Parathyroid adenoma (tissue), 2 donors: ENCODE measurements around the gene MRM1.

Experiments used
- H2AFZ ChIP-seq: fragments of 300-600 bp; sonication (generic); one replicate; pipeline ENCODE4 v1.7.0; 2017; ENCODE audit warnings: antibody characterized with exemption, mild to moderate bottlenecking
- H3K27ac ChIP-seq: fragments of 300-600 bp; sonication (generic); one replicate; pipeline ENCODE4 v1.7.0; 2017
- H3K27me3 ChIP-seq: fragments of 300-600 bp; sonication (generic); one replicate; pipeline ENCODE4 v1.7.0; 2017; ENCODE audit warnings: low read length; ENCODE audit not compliant: control insufficient read depth, insufficient read depth
- H3K36me3 ChIP-seq: fragments of 300-600 bp; sonication (generic); one replicate; pipeline ENCODE4 v1.7.0; 2017; ENCODE audit warnings: low read length; ENCODE audit not compliant: control insufficient read depth, insufficient read depth
- H3K4me1 ChIP-seq: fragments of 300-600 bp; sonication (generic); one replicate; pipeline ENCODE4 v1.7.0; 2017; ENCODE audit warnings: control low read depth
- H3K4me2 ChIP-seq: fragments of 300-600 bp; sonication (generic); one replicate; pipeline ENCODE4 v1.7.0; 2017; ENCODE audit warnings: low read length
- H3K4me3 ChIP-seq: fragments of 300-600 bp; sonication (generic); one replicate; pipeline ENCODE4 v1.7.0; 2017; ENCODE audit warnings: low read depth, low read length
- H3K79me2 ChIP-seq: fragments of 300-600 bp; sonication (generic); one replicate; pipeline ENCODE4 v1.7.0; 2017; ENCODE audit warnings: control low read depth
- H3K9ac ChIP-seq: fragments of 300-600 bp; sonication (generic); one replicate; pipeline ENCODE4 v1.7.0; 2017; ENCODE audit warnings: mild to moderate bottlenecking
- H3K9me3 ChIP-seq: fragments of 300-600 bp; sonication (generic); one replicate; pipeline ENCODE4 v1.7.0; 2017; ENCODE audit warnings: low read length; ENCODE audit not compliant: control insufficient read depth
- TF ChIP-seq, protein P1 (sequence below): fragments of 300-600 bp; sonication (generic); IDR thresholded peaks from one replicate; pipeline ENCODE4 v1.7.0; 2017; ENCODE audit warnings: antibody characterized with exemption, mild to moderate bottlenecking
- donor health status: primary hyperparathyroidism.

MRM1 gene

DNA sequence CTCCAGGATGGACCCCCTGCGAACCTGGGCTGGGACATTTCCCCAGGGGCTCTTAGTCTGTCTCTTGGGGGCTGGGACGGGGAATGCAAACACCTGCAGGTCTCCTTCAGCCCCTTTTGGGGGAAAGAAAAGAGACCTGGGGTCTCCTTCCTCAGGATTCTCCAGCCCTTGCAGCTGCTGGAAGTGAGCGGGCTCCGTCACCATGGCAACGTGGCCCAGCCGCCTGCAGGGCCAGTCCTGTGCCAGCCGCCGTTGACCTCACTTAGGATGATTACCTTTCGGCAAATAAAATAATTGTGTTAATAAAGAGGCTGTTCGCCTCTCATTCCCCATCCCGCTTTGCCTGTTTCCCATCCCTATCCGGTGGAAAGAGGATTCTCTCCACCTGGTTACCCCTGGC is 25.7 kb downstream of the MRM1 start:
- no peaks in the 10 kb centered on the region for H3K79me2 ChIP-seq
- no peak overlapping the region for H2AFZ ChIP-seq
- no peak overlapping the region for H3K9ac ChIP-seq
- TF ChIP-seq, protein P1, sequence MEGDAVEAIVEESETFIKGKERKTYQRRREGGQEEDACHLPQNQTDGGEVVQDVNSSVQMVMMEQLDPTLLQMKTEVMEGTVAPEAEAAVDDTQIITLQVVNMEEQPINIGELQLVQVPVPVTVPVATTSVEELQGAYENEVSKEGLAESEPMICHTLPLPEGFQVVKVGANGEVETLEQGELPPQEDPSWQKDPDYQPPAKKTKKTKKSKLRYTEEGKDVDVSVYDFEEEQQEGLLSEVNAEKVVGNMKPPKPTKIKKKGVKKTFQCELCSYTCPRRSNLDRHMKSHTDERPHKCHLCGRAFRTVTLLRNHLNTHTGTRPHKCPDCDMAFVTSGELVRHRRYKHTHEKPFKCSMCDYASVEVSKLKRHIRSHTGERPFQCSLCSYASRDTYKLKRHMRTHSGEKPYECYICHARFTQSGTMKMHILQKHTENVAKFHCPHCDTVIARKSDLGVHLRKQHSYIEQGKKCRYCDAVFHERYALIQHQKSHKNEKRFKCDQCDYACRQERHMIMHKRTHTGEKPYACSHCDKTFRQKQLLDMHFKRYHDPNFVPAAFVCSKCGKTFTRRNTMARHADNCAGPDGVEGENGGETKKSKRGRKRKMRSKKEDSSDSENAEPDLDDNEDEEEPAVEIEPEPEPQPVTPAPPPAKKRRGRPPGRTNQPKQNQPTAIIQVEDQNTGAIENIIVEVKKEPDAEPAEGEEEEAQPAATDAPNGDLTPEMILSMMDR, result no peak
- H3K4me2 ChIP-seq, result no peak overlapping the region
- no peaks in the 10 kb centered on the region for H3K36me3 ChIP-seq
- H3K4me1 ChIP-seq, result no peaks in the 10 kb centered on the region
- no peak overlapping the region for H3K4me3 ChIP-seq
- H3K27me3 ChIP-seq, result no peaks in the 10 kb centered on the region
- no peak overlapping the region for H3K27ac ChIP-seq
- no peaks in the 10 kb centered on the region for H3K9me3 ChIP-seq

DNA sequence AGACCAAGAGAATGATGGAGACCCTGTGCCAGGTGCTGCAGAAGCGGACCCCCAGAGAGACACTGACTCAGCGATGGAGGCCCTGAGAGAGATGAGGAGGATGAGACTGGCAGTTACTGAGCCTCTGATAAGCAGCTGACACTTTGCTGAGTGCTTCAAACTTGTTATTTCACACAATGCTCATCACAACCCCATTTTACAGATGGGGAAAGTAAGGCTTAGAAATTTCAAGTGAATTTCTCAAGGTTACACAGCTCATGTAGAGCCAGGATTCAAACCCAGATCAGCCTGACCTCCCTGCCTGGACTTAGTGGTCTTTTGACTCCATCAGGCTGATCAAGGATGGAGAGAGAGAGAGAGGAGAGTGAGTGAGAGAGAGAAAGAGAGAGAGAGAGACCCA is 27.2 kb downstream of the MRM1 start:
- no peaks in the 10 kb centered on the region for H3K4me1 ChIP-seq

DNA sequence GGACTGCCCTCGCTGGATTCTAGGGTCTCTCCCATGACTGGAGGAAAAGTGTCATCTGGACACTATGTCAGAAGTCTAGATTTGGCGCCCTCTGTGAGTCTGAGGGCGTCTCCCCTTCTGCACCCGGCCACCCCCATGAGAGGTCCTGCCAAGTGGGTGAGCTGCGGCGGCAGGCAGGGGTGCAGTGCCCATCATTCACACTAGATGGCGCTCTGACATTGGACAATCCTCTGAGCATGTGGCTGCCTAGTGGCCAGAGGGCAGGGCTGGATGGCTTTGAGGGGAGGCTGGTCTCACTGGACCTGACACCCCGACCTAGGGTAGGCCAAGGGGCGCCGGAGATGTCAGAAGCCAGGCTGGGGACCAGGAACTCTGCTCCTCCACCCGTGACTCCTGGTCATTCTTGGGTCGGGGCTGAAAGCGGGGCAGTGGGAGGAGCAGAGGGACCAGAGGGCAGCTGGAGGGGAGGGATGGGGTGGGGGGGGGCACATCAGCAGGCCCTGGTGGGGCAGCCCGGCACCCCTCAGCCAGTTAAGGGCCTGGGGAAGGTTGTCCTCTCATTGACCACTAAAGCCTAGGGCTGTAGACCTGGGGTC is 28.0 kb downstream of the MRM1 start:
- Histone ChIP-seq H3K9me3 (no peaks in the 10 kb centered on the region), H3K27me3 (no peaks in the 10 kb centered on the region), H3K4me3 (no peak overlapping the region), H3K4me1 (no peaks in the 10 kb centered on the region), H2AFZ (no peak overlapping the region), H3K36me3 (no peaks in the 10 kb centered on the region), H3K79me2 (no peaks in the 10 kb centered on the region), H3K4me2 (no peak overlapping the region), H3K27ac (no peak overlapping the region), H3K9ac (no peak overlapping the region)
- TF ChIP-seq, protein P1, result peak; percentile 98

More for the DNA sequence above, 27.2 kb downstream of the MRM1 start:
- no peaks in the 10 kb centered on the region for H3K27me3 ChIP-seq
- no peaks in the 10 kb centered on the region for H3K9me3 ChIP-seq
- H3K9ac ChIP-seq, result no peak overlapping the region
- H3K36me3 ChIP-seq, result no peaks in the 10 kb centered on the region
- H2AFZ ChIP-seq, result no peak overlapping the region
- no peaks in the 10 kb centered on the region for H3K79me2 ChIP-seq
- no peak overlapping the region for H3K4me3 ChIP-seq
- TF ChIP-seq, protein P1, result no peak
- no peak overlapping the region for H3K4me2 ChIP-seq
- H3K27ac ChIP-seq, result no peak overlapping the region

DNA sequence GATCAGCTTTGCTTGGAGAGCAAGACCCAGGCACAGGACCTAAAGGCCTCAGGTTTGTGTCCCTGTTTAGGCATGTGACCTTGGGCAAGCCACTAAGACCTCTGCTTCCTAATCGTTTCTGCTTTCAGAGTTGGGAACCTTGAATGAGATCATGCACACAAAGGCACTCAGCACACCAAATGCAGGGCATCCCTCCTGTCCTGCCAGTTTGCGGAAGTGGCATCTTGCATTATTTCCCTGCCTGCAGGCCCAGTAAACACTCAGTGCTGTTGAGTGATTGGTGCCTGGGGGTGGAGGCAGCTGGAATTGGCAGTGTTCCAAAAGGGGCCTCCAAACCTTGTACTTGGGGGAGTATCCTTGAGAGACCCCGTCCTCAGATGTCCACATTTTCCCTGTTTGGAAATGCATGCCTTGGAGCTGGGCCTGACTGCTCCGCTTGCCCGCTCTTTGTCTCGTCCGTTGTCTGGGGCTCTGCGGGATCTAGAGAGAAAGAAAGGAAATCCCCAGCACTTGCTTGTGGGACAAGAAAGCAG is 28.7 kb downstream of the MRM1 start:
- Histone ChIP-seq H3K4me1 (no peaks in the 10 kb centered on the region), H3K36me3 (no peaks in the 10 kb centered on the region), H3K9ac (no peak overlapping the region), H3K79me2 (no peaks in the 10 kb centered on the region), H3K4me2 (no peak overlapping the region), H3K27me3 (no peaks in the 10 kb centered on the region), H2AFZ (no peak overlapping the region), H3K27ac (no peak overlapping the region), H3K4me3 (no peak overlapping the region), H3K9me3 (no peaks in the 10 kb centered on the region)
- TF ChIP-seq, protein P1, result no peak

DNA sequence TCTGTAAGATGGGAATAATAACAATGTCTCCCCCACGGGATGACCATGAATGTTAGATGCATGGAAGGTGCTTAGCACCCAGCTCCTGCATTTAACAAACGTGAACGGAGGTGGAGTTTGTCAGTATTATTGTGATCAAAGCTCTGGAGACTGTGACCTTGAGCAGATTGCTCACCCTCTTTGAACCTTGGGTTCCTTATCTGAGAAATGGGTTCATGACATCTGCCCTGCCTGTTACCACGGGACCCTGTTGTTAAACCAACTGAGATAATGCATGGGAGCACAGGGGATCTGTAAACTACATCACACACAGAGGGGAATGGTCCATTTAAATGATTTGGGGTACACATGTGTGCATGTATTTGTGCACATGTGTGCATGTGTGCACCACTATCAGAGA is 29.6 kb downstream of the MRM1 start:
- no peak overlapping the region for H3K4me3 ChIP-seq
- H3K4me1 ChIP-seq, result no peaks in the 10 kb centered on the region
- no peaks in the 10 kb centered on the region for H3K36me3 ChIP-seq
- TF ChIP-seq, protein P1, result no peak
- H3K9ac ChIP-seq, result no peak overlapping the region
- no peaks in the 10 kb centered on the region for H3K27me3 ChIP-seq
- no peak overlapping the region for H3K4me2 ChIP-seq
- H3K79me2 ChIP-seq, result no peaks in the 10 kb centered on the region
- H2AFZ ChIP-seq, result no peak overlapping the region
- H3K9me3 ChIP-seq, result no peaks in the 10 kb centered on the region
- H3K27ac ChIP-seq, result no peak overlapping the region
